ENCODE measurements around the gene ZFHX3.

Gene ZFHX3

GRCh38 chr16:73026754-73027684 is 20.9 kb downstream of the ZFHX3 start:
- H3K9me3 ChIP-seq (ENCODE audit: insufficient read depth, low read length) = no peaks in the 10 kb centered on the region
- H4K20me1 ChIP-seq (ENCODE audit: insufficient read depth, low read length) = peaks cover 7% of the 10 kb centered on the region; the same call in 1 of the 2 replicates
- H3K9ac ChIP-seq (ENCODE audit: low read length) = no peak overlapping the region
- H3K4me2 ChIP-seq (ENCODE audit: low read length) = no peak overlapping the region
- TF ChIP-seq, protein P1, sequence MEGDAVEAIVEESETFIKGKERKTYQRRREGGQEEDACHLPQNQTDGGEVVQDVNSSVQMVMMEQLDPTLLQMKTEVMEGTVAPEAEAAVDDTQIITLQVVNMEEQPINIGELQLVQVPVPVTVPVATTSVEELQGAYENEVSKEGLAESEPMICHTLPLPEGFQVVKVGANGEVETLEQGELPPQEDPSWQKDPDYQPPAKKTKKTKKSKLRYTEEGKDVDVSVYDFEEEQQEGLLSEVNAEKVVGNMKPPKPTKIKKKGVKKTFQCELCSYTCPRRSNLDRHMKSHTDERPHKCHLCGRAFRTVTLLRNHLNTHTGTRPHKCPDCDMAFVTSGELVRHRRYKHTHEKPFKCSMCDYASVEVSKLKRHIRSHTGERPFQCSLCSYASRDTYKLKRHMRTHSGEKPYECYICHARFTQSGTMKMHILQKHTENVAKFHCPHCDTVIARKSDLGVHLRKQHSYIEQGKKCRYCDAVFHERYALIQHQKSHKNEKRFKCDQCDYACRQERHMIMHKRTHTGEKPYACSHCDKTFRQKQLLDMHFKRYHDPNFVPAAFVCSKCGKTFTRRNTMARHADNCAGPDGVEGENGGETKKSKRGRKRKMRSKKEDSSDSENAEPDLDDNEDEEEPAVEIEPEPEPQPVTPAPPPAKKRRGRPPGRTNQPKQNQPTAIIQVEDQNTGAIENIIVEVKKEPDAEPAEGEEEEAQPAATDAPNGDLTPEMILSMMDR (IDR thresholded peaks at IDR 0.05; ENCODE audit: low read depth, low read length) = no peak
- no peak for TF ChIP-seq EZH2phosphoT487 (IDR thresholded peaks at IDR 0.05; ENCODE audit: low read depth)
- no peak overlapping the region for H3K27ac ChIP-seq (ENCODE audit: low read length)
- H3K79me2 ChIP-seq (ENCODE audit: low read length) = 0 out of 2 replicates have a peak, but pooled peaks cover 6% of the 10 kb centered on the region
- no peak overlapping the region for H3K4me3 ChIP-seq (ENCODE audit: low read length)
- no peak overlapping the region for H2AFZ ChIP-seq (ENCODE audit: low read depth, low read length)
- H3K27me3 ChIP-seq (ENCODE audit: low read depth, low read length) = peaks cover 4% of the 10 kb centered on the region; the same call in 1 of the 2 replicates
- H3K36me3 ChIP-seq (replicated peaks; ENCODE audit: low read depth, low read length) = no peaks in the 10 kb centered on the region
- peaks cover 7% of the 10 kb centered on the region for H3K4me1 ChIP-seq (ENCODE audit: low read length)

- no peak overlapping the region for H3K4me2 ChIP-seq (ENCODE audit: low read length)
- peaks cover under 1% of the 10 kb centered on the region; the same call in 1 of the 2 replicates for H3K4me1 ChIP-seq (ENCODE audit: low read length)
- no peak overlapping the region for H3K27ac ChIP-seq (ENCODE audit: low read length)
- H2AFZ ChIP-seq (ENCODE audit: low read depth, low read length) = no peak overlapping the region
- H3K9ac ChIP-seq (ENCODE audit: low read length) = no peak overlapping the region
- no peak for TF ChIP-seq EZH2phosphoT487 (IDR thresholded peaks at IDR 0.05; ENCODE audit: low read depth)
- TF ChIP-seq, protein P1 (IDR thresholded peaks at IDR 0.05; ENCODE audit: low read depth, low read length) = no peak
- no peaks in the 10 kb centered on the region for H3K79me2 ChIP-seq (ENCODE audit: low read length)
- peaks cover 10% of the 10 kb centered on the region; the same call in 1 of the 2 replicates for H4K20me1 ChIP-seq (ENCODE audit: insufficient read depth, low read length)
- H3K27me3 ChIP-seq (ENCODE audit: low read depth, low read length) = peaks cover 4% of the 10 kb centered on the region; the same call in 1 of the 2 replicates
- H3K36me3 ChIP-seq (replicated peaks; ENCODE audit: low read depth, low read length) = no peaks in the 10 kb centered on the region
- no peaks in the 10 kb centered on the region for H3K9me3 ChIP-seq (ENCODE audit: insufficient read depth, low read length)
- no peak overlapping the region for H3K4me3 ChIP-seq (ENCODE audit: low read length)
These were observed 22.1 kb downstream of the ZFHX3 start for GRCh38 chr16:73025856-73026210.

- peaks cover 6% of the 10 kb centered on the region for H3K4me1 ChIP-seq (ENCODE audit: low read length)
- TF ChIP-seq, protein P1 (IDR thresholded peaks at IDR 0.05; ENCODE audit: low read depth, low read length) = no peak
- TF ChIP-seq EZH2phosphoT487 (IDR thresholded peaks at IDR 0.05; ENCODE audit: low read depth) = no peak
- H3K79me2 ChIP-seq (ENCODE audit: low read length) = no peaks in the 10 kb centered on the region
- H3K9me3 ChIP-seq (ENCODE audit: insufficient read depth, low read length) = no peaks in the 10 kb centered on the region
- H4K20me1 ChIP-seq (ENCODE audit: insufficient read depth, low read length) = peaks cover 10% of the 10 kb centered on the region; the same call in 1 of the 2 replicates
- H3K9ac ChIP-seq (ENCODE audit: low read length) = no peak overlapping the region
- H3K4me3 ChIP-seq (ENCODE audit: low read length) = no peak overlapping the region
- no peaks in the 10 kb centered on the region; the same call in 1 of the 2 replicates for H3K27me3 ChIP-seq (ENCODE audit: low read depth, low read length)
- no peak overlapping the region for H2AFZ ChIP-seq (ENCODE audit: low read depth, low read length)
- no peaks in the 10 kb centered on the region for H3K36me3 ChIP-seq (replicated peaks; ENCODE audit: low read depth, low read length)
- H3K4me2 ChIP-seq (ENCODE audit: low read length) = no peak overlapping the region
- H3K27ac ChIP-seq (ENCODE audit: low read length) = no peak overlapping the region
These were observed 22.6 kb downstream of the ZFHX3 start for GRCh38 chr16:73025151-73025855.
